Neuronal stem cell (in vitro differentiated cells): ENCODE data around the gene CTNNA3.

Source experiments
- DNase-seq: peaks from one replicate; pipeline ENCODE4 v3.0.0-alpha.2; 2013; ENCODE audit warnings: low spot score
- H2AFZ ChIP-seq: one replicate; pipeline ENCODE4 v1.6.1; 2013; ENCODE audit warnings: mild to moderate bottlenecking, low read length, inconsistent platforms
- H2AK5ac ChIP-seq: 2 replicates; pipeline ENCODE4 v1.6.1; 2013; ENCODE audit warnings: low read depth, mild to moderate bottlenecking, inconsistent platforms, low read length, moderate library complexity, mixed read lengths
- H2BK120ac ChIP-seq: 2 replicates; pipeline ENCODE4 v1.6.1; 2013; ENCODE audit warnings: low read depth, mild to moderate bottlenecking, inconsistent platforms, low read length, moderate library complexity, mixed read lengths
- H2BK12ac ChIP-seq: one replicate; pipeline ENCODE4 v1.6.1; 2013; ENCODE audit warnings: low read length, inconsistent platforms
- H2BK15ac ChIP-seq: 2 replicates; pipeline ENCODE4 v1.6.1; 2013; ENCODE audit warnings: mild to moderate bottlenecking, low read length, inconsistent platforms, mixed read lengths
- H2BK5ac ChIP-seq: one replicate; pipeline ENCODE4 v1.6.1; 2013; ENCODE audit warnings: inconsistent platforms, mild to moderate bottlenecking, low read length, moderate library complexity
- H3K14ac ChIP-seq: one replicate; pipeline ENCODE4 v1.6.1; 2013; ENCODE audit warnings: low read length, inconsistent platforms
- H3K18ac ChIP-seq: 2 replicates; pipeline ENCODE4 v1.6.1; 2013; ENCODE audit warnings: low read length, inconsistent platforms
- H3K23ac ChIP-seq: 2 replicates; pipeline ENCODE4 v1.6.1; 2013; ENCODE audit warnings: low read depth, mild to moderate bottlenecking, mixed read lengths, low read length, inconsistent platforms; ENCODE audit not compliant: poor library complexity
- H3K27ac ChIP-seq: replicated peaks from 3 replicates; pipeline ENCODE4 v1.5.1; 2013; ENCODE audit warnings: low read length, inconsistent platforms
- H3K27me3 ChIP-seq, 3 experiments: 2 replicates each; pipeline ENCODE4 v1.6.1; 2013; ENCODE audit warnings: low read length in 3 of 3, mild to moderate bottlenecking in 2 of 3, inconsistent platforms in 1 of 3, low read depth in 1 of 3, mixed read lengths in 1 of 3, moderate library complexity in 1 of 3; ENCODE audit not compliant: control insufficient read depth in 3 of 3, insufficient read depth in 3 of 3
- H3K36me3 ChIP-seq, 2 donors: replicated peaks in 1 of 2; 2 replicates each; pipeline ENCODE4 v1.6.1; 2013; ENCODE audit warnings: low read length in 2 of 2; ENCODE audit not compliant: control insufficient read depth in 2 of 2, insufficient read depth in 2 of 2
- H3K4ac ChIP-seq: 2 replicates; pipeline ENCODE4 v1.6.1; 2013; ENCODE audit warnings: inconsistent platforms, mild to moderate bottlenecking, low read length, moderate library complexity
- H3K4me1 ChIP-seq, 2 donors: 1 replicate in 1 of 2; 2 replicates in 1 of 2; pipeline ENCODE4 v1.6.1; 2013; ENCODE audit warnings: low read length in 2 of 2, low read depth in 1 of 2; ENCODE audit not compliant: control insufficient read depth in 2 of 2, insufficient read depth in 1 of 2
- H3K4me2 ChIP-seq: one replicate; pipeline ENCODE4 v1.6.1; 2013; ENCODE audit warnings: mild to moderate bottlenecking, low read length, inconsistent platforms; ENCODE audit not compliant: insufficient read depth, poor library complexity, severe bottlenecking
- H3K4me3 ChIP-seq, 2 donors: 2 replicates each; pipeline ENCODE4 v1.5.1; 2013; ENCODE audit warnings: low read length in 2 of 2, mild to moderate bottlenecking in 2 of 2, inconsistent platforms in 1 of 2, moderate library complexity in 1 of 2
- H3K79me1 ChIP-seq: one replicate; pipeline ENCODE4 v1.6.1; 2013; ENCODE audit warnings: low read depth, mild to moderate bottlenecking, inconsistent platforms, low read length, moderate library complexity
- H3K9ac ChIP-seq: one replicate; pipeline ENCODE4 v1.6.1; 2013; ENCODE audit warnings: mild to moderate bottlenecking, low read depth, low read length, inconsistent platforms; ENCODE audit not compliant: poor library complexity
- H3K9me3 ChIP-seq, 2 donors: replicated peaks in 1 of 2; 2 replicates each; pipeline versions ENCODE3 to v1.6.1; 2013; ENCODE audit warnings: low read length in 2 of 2, mild to moderate bottlenecking in 2 of 2, inconsistent platforms in 1 of 2, low read depth in 1 of 2, mixed read lengths in 1 of 2, moderate library complexity in 1 of 2; ENCODE audit not compliant: control insufficient read depth in 2 of 2, insufficient read depth in 1 of 2
- H4K8ac ChIP-seq: one replicate; pipeline ENCODE4 v1.6.1; 2013; ENCODE audit warnings: low read depth, mild to moderate bottlenecking, inconsistent platforms, low read length, moderate library complexity
- H4K91ac ChIP-seq: one replicate; pipeline ENCODE4 v1.6.1; 2013; ENCODE audit warnings: low read length, low read depth, mild to moderate bottlenecking, inconsistent platforms; ENCODE audit not compliant: poor library complexity
- WGBS, 2 donors: extraction: QIAGEN DNeasy Blood & Tissue Kit; methylation state at CpG; one replicate each; pipeline ENCODE4 v1.1.7; 2013; ENCODE audit warnings: missing lambda C conversion rate in 2 of 2, mixed read lengths in 1 of 2; ENCODE audit not compliant: insufficient read length in 2 of 2, insufficient replicate concordance in 1 of 2; ENCODE audit errors: extremely low coverage in 2 of 2; 5-methylcytosine and 5-hydroxymethylcytosine counted together

The CTNNA3 gene

DNA sequence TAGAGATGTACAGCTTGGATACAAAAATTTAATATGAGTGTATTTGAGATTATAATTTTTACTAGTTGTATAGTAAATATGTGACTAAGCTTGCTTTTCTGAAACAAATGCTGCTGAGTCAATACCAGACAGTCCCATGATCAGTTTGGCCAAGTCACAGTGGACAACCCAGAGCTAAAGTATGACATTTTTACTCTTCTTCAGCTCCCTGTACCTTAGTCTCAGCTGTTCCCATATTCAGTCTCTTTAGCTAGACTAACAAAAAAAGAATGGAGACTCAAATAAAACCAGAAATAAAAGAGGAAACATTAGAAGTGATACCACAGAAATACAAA is 189.3 kb downstream of the CTNNA3 start:
- H3K23ac ChIP-seq, result no peak overlapping the region
- no peak overlapping the region for H3K4me2 ChIP-seq
- no peaks in the 10 kb centered on the region for H3K79me1 ChIP-seq
- H4K8ac ChIP-seq, result no peak overlapping the region
- H2BK120ac ChIP-seq, result no peak overlapping the region
- no peak overlapping the region for H3K27ac ChIP-seq
- no peak overlapping the region for H3K18ac ChIP-seq
- no peaks in the 10 kb centered on the region for H3K9me3 ChIP-seq
- H3K14ac ChIP-seq, result no peak overlapping the region
- no peak for DNase-seq
- H2BK15ac ChIP-seq, result no peak overlapping the region
- H3K4ac ChIP-seq, result no peak overlapping the region
- no peak overlapping the region for H3K4me3 ChIP-seq
- H4K91ac ChIP-seq, result no peak overlapping the region
- H2AFZ ChIP-seq, result no peak overlapping the region
- no peaks in the 10 kb centered on the region for H3K4me1 ChIP-seq
- no peaks in the 10 kb centered on the region for H3K27me3 ChIP-seq
- no peak overlapping the region for H2AK5ac ChIP-seq
- no peak overlapping the region for H2BK5ac ChIP-seq
- H2BK12ac ChIP-seq, result no peak overlapping the region
- no peak overlapping the region for H3K9ac ChIP-seq
- H3K36me3 ChIP-seq, result no peaks in the 10 kb centered on the region

DNA sequence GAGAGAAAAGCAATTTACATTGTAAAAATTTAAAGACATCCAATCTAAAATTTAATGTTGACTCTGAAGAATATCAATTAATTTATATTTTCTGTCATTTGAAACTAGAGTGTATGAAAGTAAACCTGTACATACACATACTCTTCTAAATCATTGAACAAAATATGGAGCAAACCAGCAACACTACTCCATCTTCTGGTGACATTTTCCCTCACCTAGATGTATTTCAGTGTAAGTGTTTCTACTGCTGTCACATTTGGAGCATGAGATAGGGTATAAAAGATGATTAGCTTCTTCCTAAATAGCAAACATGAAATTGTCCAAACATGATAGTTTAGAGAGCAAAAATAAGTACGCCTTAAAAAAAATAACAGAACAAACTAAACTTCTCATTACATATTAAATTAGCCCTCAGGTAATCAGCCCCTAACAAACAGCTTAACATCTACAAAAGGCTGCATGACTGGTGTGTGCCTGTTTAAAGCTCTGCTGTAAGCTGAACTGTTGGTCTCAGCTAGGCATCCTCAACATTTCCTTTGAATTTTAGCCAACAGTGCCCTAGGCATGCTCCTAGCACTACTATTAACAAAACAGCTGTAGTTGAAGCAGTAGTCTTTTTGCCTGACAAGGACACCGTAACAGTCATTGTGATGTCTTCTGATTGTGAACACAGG is 189.8 kb downstream of the CTNNA3 start:
- Histone ChIP-seq H2BK5ac (no peak overlapping the region), H3K27me3 (no peaks in the 10 kb centered on the region), H3K18ac (no peak overlapping the region), H3K9ac (no peak overlapping the region), H2BK12ac (no peak overlapping the region), H3K9me3 (no peaks in the 10 kb centered on the region), H2AK5ac (no peak overlapping the region), H3K36me3 (no peaks in the 10 kb centered on the region), H2BK15ac (no peak overlapping the region), H2AFZ (no peak overlapping the region), H3K4ac (no peak overlapping the region), H3K4me3 (no peak overlapping the region), H4K8ac (no peak overlapping the region), H4K91ac (no peak overlapping the region), H3K14ac (no peak overlapping the region), H3K23ac (no peak overlapping the region), H2BK120ac (no peak overlapping the region), H3K27ac (no peak overlapping the region), H3K4me2 (no peak overlapping the region), H3K79me1 (no peaks in the 10 kb centered on the region), H3K4me1 (no peaks in the 10 kb centered on the region)
- DNase-seq, result no peak
- no CpG with 5 or more reads among the region's 2 CpGs for WGBS, 2 donors

DNA sequence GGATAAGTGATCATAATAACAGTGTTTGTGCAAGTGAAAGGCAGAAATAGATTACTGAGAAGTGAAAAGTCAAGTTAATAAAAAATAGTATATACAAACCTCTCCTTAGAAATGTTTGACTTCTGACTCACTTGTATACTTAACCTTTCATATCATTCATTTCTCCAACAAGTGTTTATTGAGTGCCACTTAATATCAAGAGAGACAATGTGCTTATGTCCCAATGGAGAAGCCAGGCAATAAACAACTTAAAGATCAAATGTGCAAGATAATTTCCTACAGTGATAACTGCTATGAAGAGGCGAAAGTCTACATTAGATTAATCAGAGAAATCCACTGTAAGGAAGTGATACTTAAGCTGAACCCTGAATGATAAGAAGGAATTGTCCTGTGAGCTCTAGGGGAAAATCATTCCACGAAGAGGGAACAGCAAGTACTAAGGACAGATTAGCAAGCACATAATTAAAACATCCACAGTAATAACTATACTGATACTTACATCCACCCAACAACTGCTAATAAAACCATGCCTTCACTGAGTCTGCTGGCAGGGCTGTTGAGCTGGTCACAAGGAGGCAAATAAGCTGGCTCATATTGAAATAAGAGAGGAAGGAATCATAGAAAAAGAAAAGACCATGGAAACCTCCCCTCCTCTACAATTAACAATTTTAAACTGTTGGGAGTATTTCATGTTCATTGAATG is 203.5 kb downstream of the CTNNA3 start:
- Histone ChIP-seq H3K18ac (no peak overlapping the region), H2BK120ac (no peak overlapping the region), H4K8ac (no peak overlapping the region), H2BK5ac (no peak overlapping the region), H3K23ac (no peak overlapping the region), H3K9me3 (no peaks in the 10 kb centered on the region), H3K4ac (no peak overlapping the region), H3K27me3 (no peaks in the 10 kb centered on the region), H3K9ac (no peak overlapping the region), H3K79me1 (no peaks in the 10 kb centered on the region), H3K27ac (no peak overlapping the region), H3K14ac (no peak overlapping the region), H3K4me3 (no peak overlapping the region), H2AK5ac (no peak overlapping the region), H3K36me3 (no peaks in the 10 kb centered on the region), H2BK15ac (no peak overlapping the region), H4K91ac (no peak overlapping the region), H2AFZ (no peak overlapping the region), H3K4me2 (no peak overlapping the region), H3K4me1 (no peaks in the 10 kb centered on the region), H2BK12ac (no peak overlapping the region)
- DNase-seq, result no peak
- no CpG with 5 or more reads among the region's 2 CpGs for WGBS, 2 donors

DNA sequence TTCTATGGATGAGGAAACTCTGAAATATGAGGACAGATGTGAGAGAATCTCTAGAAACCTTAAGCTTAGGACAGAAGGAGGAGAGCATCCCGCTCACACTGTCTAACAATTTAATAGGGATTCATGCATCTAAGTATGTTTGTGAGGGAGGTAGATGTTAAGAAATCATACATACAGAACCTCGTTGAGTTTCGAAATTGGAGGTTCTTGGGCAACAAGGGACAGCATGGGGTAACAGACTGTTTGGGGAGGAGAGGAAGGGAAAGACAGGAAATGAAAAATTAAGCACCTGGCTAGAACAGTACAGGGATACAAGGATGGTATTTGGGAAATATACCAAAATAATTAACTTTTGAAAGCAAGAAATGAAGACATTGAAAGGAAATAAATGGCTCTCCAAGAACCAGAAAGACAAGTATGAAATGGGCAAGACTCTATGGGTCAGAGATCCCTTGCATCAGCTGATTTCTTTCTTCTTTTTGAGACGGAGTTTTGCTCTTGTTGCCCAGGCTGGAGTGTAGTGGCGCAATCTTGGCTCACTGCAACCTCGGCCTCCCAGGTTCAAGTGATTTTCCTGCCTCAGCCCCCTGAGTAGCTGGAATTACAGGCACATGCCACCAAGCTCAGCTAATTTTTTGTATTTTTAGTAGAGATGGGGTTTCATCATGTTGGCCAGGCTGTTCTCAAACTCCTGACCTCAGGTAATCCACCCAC is 207.9 kb downstream of the CTNNA3 start:
- no peak overlapping the region for H3K4me2 ChIP-seq
- H3K4me1 ChIP-seq, result no peaks in the 10 kb centered on the region
- H3K36me3 ChIP-seq, result no peaks in the 10 kb centered on the region
- H3K9me3 ChIP-seq, result no peaks in the 10 kb centered on the region
- no peak for DNase-seq
- H3K27ac ChIP-seq, result no peak overlapping the region
- H3K23ac ChIP-seq, result no peak overlapping the region
- no peak overlapping the region for H3K4ac ChIP-seq
- H3K14ac ChIP-seq, result no peak overlapping the region
- H4K8ac ChIP-seq, result no peak overlapping the region
- H3K79me1 ChIP-seq, result no peaks in the 10 kb centered on the region
- H3K27me3 ChIP-seq, result no peaks in the 10 kb centered on the region
- no peak overlapping the region for H2BK12ac ChIP-seq
- no peak overlapping the region for H3K4me3 ChIP-seq
- WGBS, 2 donors, result no CpG with 5 or more reads among the region's 6 CpGs
- no peak overlapping the region for H2BK5ac ChIP-seq
- H4K91ac ChIP-seq, result no peak overlapping the region
- no peak overlapping the region for H2AK5ac ChIP-seq
- no peak overlapping the region for H2AFZ ChIP-seq
- H3K18ac ChIP-seq, result no peak overlapping the region
- no peak overlapping the region for H3K9ac ChIP-seq
- H2BK120ac ChIP-seq, result no peak overlapping the region
- H2BK15ac ChIP-seq, result no peak overlapping the region
